HG02852 (cell line): Measurements from ENCODE around the gene HEY2.

ENCODE experiments used
- ATAC-seq: cut with Tn5 transposase; IDR thresholded peaks from one replicate; pipeline ENCODE4 v1.9.1; 2021; ENCODE audit warnings: mild to moderate bottlenecking, moderate library complexity; ENCODE audit not compliant: unreplicated experiment

The HEY2 gene

DNA sequence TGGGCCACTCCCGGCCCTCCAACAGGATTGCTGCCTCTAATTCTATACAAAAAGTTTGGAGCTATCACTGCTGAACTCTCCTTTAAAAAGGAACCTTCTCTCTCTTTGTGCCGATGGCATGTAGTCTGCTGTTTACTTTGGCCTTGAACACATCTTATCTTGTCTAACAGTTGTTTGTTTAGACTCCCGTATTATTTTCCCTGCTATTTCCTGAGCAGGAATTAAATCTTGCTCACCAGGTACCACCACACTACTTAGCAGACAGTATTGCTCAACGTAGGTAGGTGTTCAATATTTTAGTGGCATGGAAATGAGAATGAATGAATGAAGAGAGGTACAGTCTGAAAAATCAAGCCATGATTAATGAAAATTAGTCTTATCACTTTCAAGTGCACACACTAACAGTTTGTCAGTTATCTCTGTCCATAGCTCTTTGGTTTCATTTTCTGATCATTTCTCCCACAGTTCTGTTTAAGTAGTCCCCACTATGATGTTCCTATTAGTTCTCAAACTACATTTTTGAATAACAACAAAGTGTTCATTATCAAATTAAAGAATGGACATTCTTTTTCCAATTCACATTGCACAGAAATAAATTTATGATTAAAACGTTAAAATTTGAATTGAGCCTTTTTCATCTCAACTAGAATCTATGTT is 6.8 kb upstream of the HEY2 start:
- no peak for ATAC-seq

- no peak for ATAC-seq
Measured at GRCh38 chr6:125743604-125744003, 5.8 kb upstream of the HEY2 start.

DNA sequence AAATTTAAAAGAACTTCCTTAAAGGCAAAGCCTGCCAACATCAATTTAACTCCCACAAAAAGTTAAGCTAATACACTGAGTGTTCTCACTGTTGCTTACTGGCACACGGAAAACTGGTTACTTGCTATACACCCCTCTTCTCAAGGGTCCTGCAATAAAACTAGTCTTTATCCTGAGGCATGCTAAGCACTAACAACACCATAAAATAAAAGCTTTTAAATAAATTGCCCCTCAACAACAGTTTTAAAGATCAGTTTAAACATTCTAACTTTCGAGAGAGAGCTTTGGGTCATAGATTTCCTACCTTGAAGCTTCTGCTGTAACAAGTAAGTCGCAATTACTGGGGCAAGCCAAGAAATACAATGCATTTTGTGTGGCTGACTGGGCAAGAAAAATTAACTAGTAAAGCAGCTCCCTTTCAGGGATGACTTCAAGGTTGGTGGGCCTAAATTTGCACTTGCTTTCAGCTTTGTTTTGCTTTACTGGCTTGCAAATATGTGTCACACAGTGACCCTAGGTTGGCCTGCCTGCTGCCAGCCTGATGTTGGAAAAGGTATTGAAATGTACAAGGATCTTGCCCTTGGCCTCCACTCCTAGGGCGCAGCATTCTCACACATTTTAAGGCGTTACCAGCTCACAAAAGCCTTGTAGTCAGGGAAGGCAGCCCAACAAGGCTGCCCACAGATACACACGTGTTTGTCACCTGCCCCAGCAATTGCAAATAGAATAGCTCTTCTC is 4.0 kb upstream of the HEY2 start:
- no peak for ATAC-seq

- no peak for ATAC-seq
Measured at GRCh38 chr6:125746019-125746414, 3.4 kb upstream of the HEY2 start.

GRCh38 chr6:125746731-125747588 is 2.5 kb upstream of the HEY2 start:
- peak; percentile 60 for ATAC-seq

- no peak for ATAC-seq
Measured at GRCh38 chr6:125747589-125748405, 1.6 kb upstream of the HEY2 start.

GRCh38 chr6:125748406-125749172 is 843 bp upstream of the HEY2 start:
- no peak for ATAC-seq

DNA sequence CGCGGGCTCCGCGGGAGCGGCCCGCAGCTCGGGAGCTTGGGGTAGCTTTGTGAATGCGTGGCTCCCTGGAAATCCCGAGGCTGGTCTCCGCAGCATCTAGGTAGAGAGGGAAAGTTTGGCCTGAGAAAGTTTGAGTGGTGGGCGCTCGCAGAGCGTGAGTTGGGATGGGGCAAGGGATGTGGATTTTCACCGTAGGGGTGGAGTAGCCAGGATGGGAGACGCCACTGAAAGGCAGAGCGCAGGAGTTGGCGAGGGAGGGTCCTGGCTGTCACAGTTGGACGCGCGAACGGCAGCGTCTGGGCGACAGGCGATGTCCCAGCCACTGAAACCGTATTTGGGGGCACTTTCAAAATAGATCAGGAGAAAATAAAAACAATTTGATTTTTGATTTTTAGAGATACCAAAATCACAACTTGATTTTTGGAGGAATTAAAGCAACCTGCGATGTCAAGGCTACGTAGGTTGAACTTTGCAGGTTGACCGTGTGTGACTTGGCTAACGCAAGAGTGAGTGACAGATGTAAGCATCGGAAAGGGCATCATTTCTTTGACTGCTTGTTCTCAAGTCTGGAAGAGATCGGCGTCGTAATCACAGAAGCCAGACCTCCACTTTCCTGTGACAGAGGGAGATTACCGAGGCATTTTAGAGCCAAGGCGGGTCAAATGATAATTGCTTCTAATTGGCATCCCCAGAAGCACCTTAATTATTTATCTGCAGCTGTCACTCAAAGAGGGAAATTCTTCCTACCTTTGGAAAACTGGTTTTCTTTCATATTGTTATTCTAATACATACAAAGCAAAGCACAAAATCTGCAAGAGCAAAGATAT is 646 bp downstream of the HEY2 start:
- no peak for ATAC-seq

- no peak for ATAC-seq
Measured at GRCh38 chr6:125750692-125751333, 1.4 kb downstream of the HEY2 start.

DNA sequence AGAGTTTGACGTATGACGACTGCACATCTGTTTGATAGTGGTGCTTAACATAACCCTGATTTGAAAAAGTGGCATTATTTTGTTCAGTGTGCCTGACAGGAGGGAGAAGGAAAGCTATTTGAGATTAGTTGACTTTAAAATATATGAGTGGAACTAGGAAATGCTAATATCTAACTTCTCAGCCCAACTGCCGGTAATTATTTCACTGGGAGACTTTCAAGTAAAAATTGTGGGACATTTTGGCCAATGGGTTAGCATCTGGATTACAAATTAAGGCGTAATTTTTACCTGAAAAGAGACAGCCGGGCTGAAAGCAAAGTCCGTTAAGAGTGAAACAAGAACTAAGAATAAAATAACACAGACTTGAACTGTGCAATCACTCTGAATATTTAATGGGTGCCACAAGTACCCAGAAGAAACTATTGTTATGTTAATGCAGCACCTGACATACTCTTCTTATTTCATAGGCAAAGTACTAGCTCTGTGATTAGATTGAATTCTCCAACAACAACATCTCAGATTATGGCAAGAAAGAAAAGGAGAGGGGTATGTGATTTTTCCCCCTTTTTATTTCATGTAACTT is 2.0 kb downstream of the HEY2 start:
- no peak for ATAC-seq

DNA sequence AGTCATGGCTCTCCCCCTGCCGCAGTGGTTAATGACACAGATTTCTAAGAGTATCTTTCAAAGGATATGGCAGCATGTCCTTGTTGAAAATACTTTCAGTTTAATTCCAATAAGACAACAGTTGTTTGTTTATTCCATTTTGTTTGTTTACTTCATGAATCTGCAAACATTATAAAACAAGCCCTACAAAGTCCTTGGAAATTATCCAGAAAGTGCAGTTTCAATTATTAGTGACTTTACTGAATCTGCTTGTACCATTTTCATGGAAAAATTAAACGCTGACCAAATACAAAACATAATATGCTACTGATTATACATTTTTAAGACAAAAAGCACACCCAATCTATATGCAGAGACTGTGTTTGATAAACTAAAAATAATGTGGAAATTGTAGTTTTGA is 3.3 kb downstream of the HEY2 start:
- no peak for ATAC-seq

DNA sequence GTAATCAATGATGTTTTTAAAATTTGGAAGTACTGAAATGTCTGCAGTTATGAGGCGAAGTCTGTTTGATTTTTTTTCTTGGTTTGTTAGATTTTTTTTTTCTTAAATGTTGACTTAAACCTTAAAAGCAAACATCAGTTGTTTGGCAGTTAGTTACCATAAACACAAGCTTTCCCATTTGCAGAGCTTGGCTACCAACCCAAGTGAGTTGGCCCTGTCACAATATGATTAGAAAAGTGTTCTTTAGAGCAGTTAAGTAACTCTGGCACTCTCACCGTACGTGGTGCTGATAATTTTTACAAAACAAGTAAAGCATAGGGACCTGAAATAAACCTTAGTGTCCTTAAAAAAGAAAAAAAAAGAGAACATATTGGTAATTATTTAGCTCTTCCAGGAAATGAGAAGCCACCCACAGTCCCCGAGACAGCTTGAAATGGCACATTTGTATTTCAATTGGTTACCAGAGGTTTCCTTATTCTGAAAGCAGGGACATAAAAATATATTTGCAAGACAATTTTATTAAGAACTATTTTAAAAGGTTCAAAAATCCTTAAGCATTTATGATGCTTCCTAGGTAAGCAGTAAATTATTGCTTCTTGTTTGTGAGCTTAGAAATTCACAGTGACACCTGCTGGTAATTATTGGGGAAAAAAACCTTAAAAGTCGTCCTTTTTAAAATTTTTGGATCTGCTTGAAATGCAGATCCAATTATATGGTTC is 3.9 kb downstream of the HEY2 start:
- ATAC-seq, result no peak

DNA sequence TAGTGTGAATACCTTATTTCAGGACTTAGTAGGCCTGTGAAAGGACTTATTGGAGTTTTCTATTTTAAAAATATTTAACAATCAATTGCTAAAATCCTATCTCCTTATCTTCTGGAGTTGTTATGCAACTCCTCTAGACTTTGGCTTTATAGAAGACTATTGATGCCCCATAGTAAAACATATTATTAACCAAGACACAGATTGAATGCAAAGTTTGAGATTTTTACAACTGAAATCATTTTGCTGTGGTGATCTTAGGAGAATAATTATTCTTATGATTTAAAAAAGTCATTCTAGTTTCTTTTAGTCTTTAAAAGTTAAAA is 4.5 kb downstream of the HEY2 start:
- no peak for ATAC-seq

- ATAC-seq, result no peak
Measured at GRCh38 chr6:125754566-125754965, 5.1 kb downstream of the HEY2 start.

DNA sequence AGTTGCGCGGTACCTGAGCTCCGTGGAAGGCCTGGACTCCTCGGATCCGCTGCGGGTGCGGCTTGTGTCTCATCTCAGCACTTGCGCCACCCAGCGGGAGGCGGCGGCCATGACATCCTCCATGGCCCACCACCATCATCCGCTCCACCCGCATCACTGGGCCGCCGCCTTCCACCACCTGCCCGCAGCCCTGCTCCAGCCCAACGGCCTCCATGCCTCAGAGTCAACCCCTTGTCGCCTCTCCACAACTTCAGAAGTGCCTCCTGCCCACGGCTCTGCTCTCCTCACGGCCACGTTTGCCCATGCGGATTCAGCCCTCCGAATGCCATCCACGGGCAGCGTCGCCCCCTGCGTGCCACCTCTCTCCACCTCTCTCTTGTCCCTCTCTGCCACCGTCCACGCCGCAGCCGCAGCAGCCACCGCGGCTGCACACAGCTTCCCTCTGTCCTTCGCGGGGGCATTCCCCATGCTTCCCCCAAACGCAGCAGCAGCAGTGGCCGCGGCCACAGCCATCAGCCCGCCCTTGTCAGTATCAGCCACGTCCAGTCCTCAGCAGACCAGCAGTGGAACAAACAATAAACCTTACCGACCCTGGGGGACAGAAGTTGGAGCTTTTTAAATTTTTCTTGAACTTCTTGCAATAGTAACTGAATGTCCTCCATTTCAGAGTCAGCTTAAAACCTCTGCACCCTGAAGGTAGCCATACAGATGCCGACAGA is 9.9 kb downstream of the HEY2 start:
- no peak for ATAC-seq

DNA sequence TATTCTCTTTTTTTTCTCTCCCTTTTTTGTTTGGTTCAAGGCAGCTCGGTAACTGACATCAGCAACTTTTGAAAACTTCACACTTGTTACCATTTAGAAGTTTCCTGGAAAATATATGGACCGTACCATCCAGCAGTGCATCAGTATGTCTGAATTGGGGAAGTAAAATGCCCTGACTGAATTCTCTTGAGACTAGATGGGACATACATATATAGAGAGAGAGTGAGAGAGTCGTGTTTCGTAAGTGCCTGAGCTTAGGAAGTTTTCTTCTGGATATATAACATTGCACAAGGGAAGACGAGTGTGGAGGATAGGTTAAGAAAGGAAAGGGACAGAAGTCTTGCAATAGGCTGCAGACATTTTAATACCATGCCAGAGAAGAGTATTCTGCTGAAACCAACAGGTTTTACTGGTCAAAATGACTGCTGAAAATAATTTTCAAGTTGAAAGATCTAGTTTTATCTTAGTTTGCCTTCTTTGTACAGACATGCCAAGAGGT is 10.6 kb downstream of the HEY2 start:
- no peak for ATAC-seq

GRCh38 chr6:125764121-125764671 is 14.8 kb downstream of the HEY2 start:
- ATAC-seq, result no peak
